HG03135 (cell line): Measurements from ENCODE around the gene RTL10.
"Not testable (repeated sequence)": the region's sequence is repeated elsewhere in the genome, so short reads cannot be mapped to it uniquely, and the experiment has no call there.

Source experiments
- ATAC-seq: cut with Tn5 transposase; IDR thresholded peaks from one replicate; pipeline ENCODE4 v1.9.1; 2021; ENCODE audit warnings: mild to moderate bottlenecking, moderate library complexity; ENCODE audit not compliant: unreplicated experiment

The RTL10 gene

GRCh38 chr22:19846620-19847344 is 7.9 kb downstream of the RTL10 start:
- no peak for ATAC-seq

GRCh38 chr22:19845054-19845722 is 9.5 kb downstream of the RTL10 start:
- no peak for ATAC-seq

- no peak for ATAC-seq
Measured at GRCh38 chr22:19844377-19845053, 10.2 kb downstream of the RTL10 start.

GRCh38 chr22:19843857-19844376 is 10.8 kb downstream of the RTL10 start:
- ATAC-seq, result no peak

GRCh38 chr22:19843107-19843856 is 11.4 kb downstream of the RTL10 start:
- ATAC-seq, result no peak

GRCh38 chr22:19842393-19843106 is 12.1 kb downstream of the RTL10 start:
- ATAC-seq, result no peak

- ATAC-seq, result no peak
Measured at GRCh38 chr22:19841641-19842392, 12.9 kb downstream of the RTL10 start.

GRCh38 chr22:19840955-19841640 is 13.6 kb downstream of the RTL10 start:
- ATAC-seq, result no peak

GRCh38 chr22:19840059-19840458 is 14.6 kb downstream of the RTL10 start:
- ATAC-seq, result no peak

- ATAC-seq, result no peak
Measured at GRCh38 chr22:19837915-19838314, 16.8 kb downstream of the RTL10 start.

- no peak for ATAC-seq
Measured at GRCh38 chr22:19836512-19836911, 18.2 kb downstream of the RTL10 start.

- ATAC-seq, result no peak
Measured at GRCh38 chr22:19834599-19834998, 20.1 kb downstream of the RTL10 start.

- ATAC-seq, result not testable (repeated sequence)
Measured at GRCh38 chr22:19833327-19833726, 21.3 kb downstream of the RTL10 start.

- ATAC-seq, result no peak
Measured at GRCh38 chr22:19832476-19833108, 22.1 kb downstream of the RTL10 start.

GRCh38 chr22:19831979-19832378 is 22.7 kb downstream of the RTL10 start:
- not testable (repeated sequence) for ATAC-seq

- ATAC-seq, result no peak
Measured at GRCh38 chr22:19831016-19831415, 23.7 kb downstream of the RTL10 start.

- no peak for ATAC-seq
Measured at GRCh38 chr22:19828035-19828401, 26.7 kb downstream of the RTL10 start.

GRCh38 chr22:19827341-19828034 is 27.2 kb downstream of the RTL10 start:
- no peak for ATAC-seq
